GM12878 (cell line): Measurements from ENCODE around the gene NUP62. TPM values are rescaled to one million over a fixed set of nuclear protein-coding genes. Genes with fewer than 3 reads are reported as not detected.
A peak's percentile ranks its signal among the peaks of the same experiment; 100 is the strongest.

Experiments used
- ATAC-seq: fragments of 200-7000 bp; cut with Tn5 transposase; 3 replicates; pipeline ENCODE4 v1.9.1; 2020; ENCODE audit warnings: mild to moderate bottlenecking, moderate library complexity
- BruUV-seq: library from RNA; stranded (reverse); fragments of 400-500 nt; replicated peaks from 2 replicates; lab custom pipeline; 2021; lab: Mats Ljungman, UMichigan
- CTCF ChIA-PET: fragments of 300-600 bp; sonication (Branson Sonifier 250); formaldehyde crosslinking; extraction: SDS; loops from one replicate; lab custom pipeline; 2021; ENCODE audit warnings: inconsistent platforms; lab: Yijun Ruan, JAX
- POLR2A ChIA-PET: fragments of 350-600 bp; formaldehyde crosslinking; extraction: SDS; loops from one replicate; lab custom pipeline; 2021; ENCODE audit warnings: inconsistent platforms; lab: Charles Lee
- RAD21 ChIA-PET: fragments of 300-600 bp; sonication (Branson Sonifier 250); formaldehyde crosslinking; loops from one replicate; lab custom pipeline; 2023; ENCODE audit warnings: antibody characterized with exemption; ENCODE audit not compliant: unreplicated experiment; lab: Charles Lee
- SMC1A ChIA-PET: fragments of 300-600 bp; sonication (Branson Sonifier 250); formaldehyde crosslinking; loops from one replicate; lab custom pipeline; 2023; ENCODE audit not compliant: unreplicated experiment, uncharacterized antibody; lab: Charles Lee
- DNase-seq: peaks from one replicate; pipeline ENCODE4 v3.0.0-alpha.2; 2011; ENCODE audit warnings: low read depth, low spot score
- FAIRE-seq: peaks from 3 replicates; lab custom pipeline; 2011; peaks lifted over from hg19 to GRCh38; lab: Jason Lieb, UNC
- H2AFZ ChIP-seq: 2 replicates; pipeline ENCODE4 v1.6.0; 2011; ENCODE audit warnings: low read depth, low read length, control low read depth; ENCODE audit not compliant: control insufficient read depth
- H3K27ac ChIP-seq: 2 replicates; pipeline ENCODE4 v1.5.1; 2011; ENCODE audit warnings: control low read depth; ENCODE audit not compliant: control insufficient read depth, insufficient read depth
- H3K27me3 ChIP-seq, 2 experiments: replicated peaks in 1 of 2; 2 replicates each; pipeline versions ENCODE4 v1.6.0 to v1.6.1; 2011; ENCODE audit warnings: low read length in 1 of 2; ENCODE audit not compliant: control insufficient read depth in 2 of 2, insufficient read depth in 2 of 2
- H3K36me3 ChIP-seq, 2 experiments: 2 replicates each; pipeline ENCODE4 v1.5.1; 2011; ENCODE audit warnings: low read length in 1 of 2; ENCODE audit not compliant: control insufficient read depth in 2 of 2, insufficient read depth in 2 of 2
- H3K4me1 ChIP-seq: 2 replicates; pipeline ENCODE4 v1.6.1; 2011; ENCODE audit warnings: mild to moderate bottlenecking, low read length, moderate library complexity, mixed read lengths; ENCODE audit not compliant: control insufficient read depth, insufficient read depth
- H3K4me2 ChIP-seq: 2 replicates; pipeline ENCODE4 v1.6.0; 2011; ENCODE audit warnings: control low read depth; ENCODE audit not compliant: control insufficient read depth, insufficient read depth
- H3K4me3 ChIP-seq: fragments of 200-600 bp; sonication (generic); 2 replicates; pipeline ENCODE4 v1.5.1; 2016
- H3K79me2 ChIP-seq: 2 replicates; pipeline ENCODE4 v1.6.0; 2011; ENCODE audit warnings: low read length; ENCODE audit not compliant: control insufficient read depth, insufficient read depth
- H3K9ac ChIP-seq: 2 replicates; pipeline ENCODE4 v1.8.0; 2011; ENCODE audit warnings: low read length, control low read depth, mixed read lengths; ENCODE audit not compliant: control insufficient read depth, insufficient read depth
- H3K9me3 ChIP-seq: replicated peaks from 3 replicates; pipeline ENCODE4 v1.5.1; 2011; ENCODE audit warnings: mild to moderate bottlenecking, low read length; ENCODE audit not compliant: control insufficient read depth, insufficient read depth
- H4K20me1 ChIP-seq: 2 replicates; pipeline ENCODE4 v1.6.0; 2011; ENCODE audit not compliant: control insufficient read depth, insufficient read depth
- CBFB ChIP-seq: IDR thresholded peaks from 2 replicates; pipeline ENCODE4 v1.6.1; 2016; ENCODE audit warnings: antibody characterized with exemption, low read depth
- EP300 ChIP-seq, 2 experiments: fragments of 150-350 bp in 1 of 2; IDR thresholded peaks; 2 replicates each; pipeline ENCODE4 v1.6.1; 2011 to 2012; ENCODE audit warnings: low read depth in 2 of 2, low read length in 2 of 2, borderline replicate concordance in 1 of 2, improper control_type of control experiment in 1 of 2, inconsistent platforms in 1 of 2; ENCODE audit not compliant: control insufficient read depth in 1 of 2
- MAX ChIP-seq: IDR thresholded peaks from 2 replicates; pipeline ENCODE4 v1.6.1; 2012; ENCODE audit warnings: low read depth, low read length, improper control_type of control experiment
- MTA2 ChIP-seq: fragments of 450-650 bp; IDR thresholded peaks from 2 replicates; pipeline ENCODE4 v1.6.1; 2016; ENCODE audit warnings: low read depth, mild to moderate bottlenecking, moderate library complexity
- POLR2AphosphoS2 ChIP-seq: IDR thresholded peaks from 2 replicates; pipeline ENCODE4 v1.6.1; 2011; ENCODE audit warnings: low read depth, mild to moderate bottlenecking, low read length, improper control_type of control experiment, moderate library complexity
- POU2F2 ChIP-seq: IDR thresholded peaks from 3 replicates; pipeline ENCODE4 v1.6.1; 2011; ENCODE audit warnings: low read depth, mild to moderate bottlenecking, low read length, borderline replicate concordance
- STAT3 ChIP-seq: IDR thresholded peaks from 2 replicates; pipeline ENCODE4 v1.6.1; 2011; ENCODE audit warnings: low read depth, low read length, improper control_type of control experiment
- ZBTB11 ChIP-seq: fragments of 450-650 bp; formaldehyde crosslinking; IDR thresholded peaks from 2 replicates; pipeline ENCODE4 v1.5.0; 2022; ENCODE audit warnings: mild to moderate bottlenecking, missing genetic modification characterization
- ZNF687 ChIP-seq: fragments of 450-650 bp; IDR thresholded peaks from 2 replicates; pipeline ENCODE4 v1.6.1; 2017; ENCODE audit warnings: mild to moderate bottlenecking, moderate library complexity
- WGBS: methylation state at CpG from one replicate; pipeline ENCODE4 v1.1.6; 2016; ENCODE audit warnings: low lambda C conversion rate; ENCODE audit not compliant: insufficient replicate concordance, insufficient coverage; ENCODE audit errors: missing lambda C conversion rate; 5-methylcytosine and 5-hydroxymethylcytosine counted together
- in situ Hi-C: fragments of 300-500 bp; cut with MboI; formaldehyde crosslinking; loops from 9 replicates; pipeline ENCODE4 v1.14.3; 2018; ENCODE audit warnings: mixed read lengths
- intact Hi-C: fragments of 100-400 bp; cut with micrococcal nuclease; formaldehyde crosslinking; loops from one replicate; pipeline ENCODE4 v1.14.2; 2022; ENCODE audit not compliant: unreplicated experiment
- polyA plus RNA-seq, 11 experiments: library from polyadenylated mRNA; depleted of rRNA in 4 of 11; unstranded in 6 of 11; stranded (reverse) in 5 of 11; fragments of >200 nt; fragmentation: Nextera tagmentation in 4 of 11; fragmentation: Illumina TruSeq in 1 of 11; extraction: Ambion mirVana in 4 of 11; extraction: Trizol in 1 of 11; gene quantifications; 1 replicate in 1 of 11; 2 replicates in 10 of 11; pipeline versions ENCODE4 v1.2.1 to v1.2.3, GENCODE V29; 2011 to 2016; ENCODE audit warnings: inconsistent platforms in 2 of 11, missing spikeins in 2 of 11, low read depth in 1 of 11
- total RNA-seq, 4 experiments: library from RNA; depleted of rRNA in 3 of 4; stranded (reverse); fragments of >200 nt in 3 of 4; fragmentation: Illumina TruSeq in 1 of 4; extraction: Trizol in 1 of 4; gene quantifications; 2 replicates each; pipeline versions ENCODE4 v1.2.1 to v1.2.3, GENCODE V29; 2013 to 2021

NUP62 gene
- total and polyA plus RNA-seq, 10 of the 15 experiments (the other 5 are each of a cell fraction or from before 2014, with no cell fraction given) = 19.5 to 110 (median 66.9) TPM

GRCh38 chr19:49887665-49888509 lies 41.4 kb downstream of the NUP62 start:
- Histone ChIP-seq H3K4me2 (peak overlapping the region; percentile 33; the same call in 1 of the 2 replicates), H3K27me3 (no peaks in the 10 kb centered on the region), H4K20me1 (no peaks in the 10 kb centered on the region), H3K9me3 (no peaks in the 10 kb centered on the region; the same call in 2 of the 3 replicates), H3K4me1 (peaks cover 22% of the 10 kb centered on the region), H3K4me3 (no peak overlapping the region), H3K27ac (no peak overlapping the region), H2AFZ (no peak overlapping the region), H3K79me2 (peaks cover 13% of the 10 kb centered on the region), H3K36me3 (peaks cover 5 to 15% of the 10 kb centered on the region in 2 experiments; a peak in 3 of 4 replicates), H3K9ac (no peak overlapping the region)
- intact Hi-C loops = no loop called here
- BruUV-seq = no TSS peak
- SMC1A ChIA-PET = interaction anchor here (1.3 to 3.1 kb wide), 3 partner anchors 18 to 41 kb away, joined by 5 to 15 read pairs (median 6); partner anchors contain the start of genes ATF5 and NUP62
- no peak for FAIRE-seq
- in situ Hi-C loops = loop anchor here (25.0 kb wide), 1 partner anchor 1251 kb away; the partner anchor contains the start of genes CA11 and DBP
- ATAC-seq = peak; percentile 35
- RAD21 ChIA-PET = interaction anchor here (0.6 to 2.4 kb wide), 8 partner anchors 9 to 224 kb away, joined by 3 to 9 read pairs (median 3); partner anchors contain the start of genes ATF5 and IL4I1
- POLR2A ChIA-PET = interaction anchor here (0.9 to 3.6 kb wide), 9 partner anchors 8 to 121 kb away, joined by 3 to 33 read pairs (median 9); partner anchors contain the start of genes AKT1S1, AP2A1, ATF5 and IL4I1
- DNase-seq = no peak
- WGBS = 18% methylated on average over 28 of the region's 54 CpGs
- CTCF ChIA-PET = interaction anchor here (0.8 to 0.9 kb wide), 2 partner anchors 8 to 50 kb away, joined by 3 read pairs; no protein-coding TSS in a partner anchor
- peak; percentile 10; the same call in 1 of the 3 replicates for TF ChIP-seq POU2F2
- 0 out of 2 replicates have a peak, but pooled peaks have one; percentile 31 for TF ChIP-seq MAX
- TF ChIP-seq MTA2 = peak; percentile 39; the same call in 1 of the 2 replicates
- no peak for TF ChIP-seq CBFB
- TF ChIP-seq ZNF687 = peak; percentile 86
- TF ChIP-seq ZBTB11 (CRISPR knock-in tag) = 0 out of 2 replicates have a peak, but pooled peaks have one; percentile 13
- TF ChIP-seq POLR2AphosphoS2 = peak; percentile 78; the same call in 1 of the 2 replicates
- no peak for TF ChIP-seq STAT3
- no peak for TF ChIP-seq EP300 (IDR thresholded peaks at IDR 0.05; ENCODE audit: borderline replicate concordance in 1 of 2, control insufficient read depth in 1 of 2, low read depth in 2 of 2, low read length in 2 of 2)
